Brain microvascular endothelial cell (primary cell): ENCODE results near the gene CABYR.

Experiments used
- DNase-seq: peaks from one replicate; pipeline ENCODE4 v3.0.0-alpha.2; 2020
- H3K27ac ChIP-seq: fragments of 250-450 bp; sonication (Bioruptor Pico); 2 replicates; pipeline ENCODE4 v1.5.1; 2020; ENCODE audit warnings: mild to moderate bottlenecking, moderate library complexity
- H3K27me3 ChIP-seq: fragments of 250-450 bp; sonication (Bioruptor Pico); replicated peaks from 2 replicates; pipeline ENCODE4 v1.5.1; 2020; ENCODE audit warnings: mild to moderate bottlenecking
- H3K36me3 ChIP-seq: fragments of 250-450 bp; sonication (Bioruptor Pico); replicated peaks from 2 replicates; pipeline ENCODE4 v1.5.1; 2020; ENCODE audit warnings: mild to moderate bottlenecking
- H3K4me3 ChIP-seq: 2 replicates; pipeline ENCODE4 v1.5.1; 2011; ENCODE audit warnings: low read depth, mild to moderate bottlenecking, control low read depth, low read length, moderate library complexity
- CTCF ChIP-seq: IDR thresholded peaks from 2 replicates; pipeline ENCODE4 v1.5.1; 2011; ENCODE audit warnings: low read depth, mild to moderate bottlenecking, moderate library complexity, low read length, control low read depth, inconsistent platforms; ENCODE audit errors: missing control alignments
- in situ Hi-C: cut with HindIII; loops from 2 replicates; pipeline ENCODE4 v1.10.0; 2017; ENCODE audit warnings: low sequenced_read_pairs, low pct_ligation_motif_present

Gene CABYR

GRCh38 chr18:24177499-24178133 lies 38.8 kb downstream of the CABYR start:
- H3K4me3 ChIP-seq = no peak overlapping the region
- H3K27ac ChIP-seq = no peak overlapping the region
- TF ChIP-seq CTCF = no peak
- H3K36me3 ChIP-seq = no peaks in the 10 kb centered on the region
- DNase-seq = no peak
- in situ Hi-C loops = no loop called here
- no peaks in the 10 kb centered on the region for H3K27me3 ChIP-seq

GRCh38 chr18:24180048-24180447 lies 41.2 kb downstream of the CABYR start:
- Histone ChIP-seq H3K27ac (no peak overlapping the region), H3K27me3 (no peaks in the 10 kb centered on the region), H3K4me3 (no peak overlapping the region), H3K36me3 (no peaks in the 10 kb centered on the region)
- TF ChIP-seq CTCF = no peak
- no peak for DNase-seq
- in situ Hi-C loops = no loop called here

DNA sequence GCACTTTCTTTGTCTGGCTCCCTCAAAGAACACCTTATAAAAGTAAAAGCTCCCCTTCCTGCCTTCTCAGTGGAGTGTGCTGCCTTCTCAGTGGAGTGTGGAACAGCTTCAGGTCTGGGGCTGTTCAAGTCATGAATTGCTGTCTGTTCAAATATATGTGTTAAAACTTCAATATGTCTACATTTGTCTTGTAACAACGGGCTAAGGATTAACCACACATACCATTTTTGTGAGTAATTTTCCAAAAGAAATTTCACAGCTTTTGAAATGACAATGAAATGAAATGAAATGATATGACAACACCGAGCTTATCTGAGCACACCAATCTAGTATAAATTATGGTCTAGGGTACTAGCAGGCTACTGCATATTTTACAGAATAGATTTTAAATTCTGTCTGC lies 42.9 kb downstream of the CABYR start:
- in situ Hi-C loops = no loop called here
- H3K36me3 ChIP-seq = no peaks in the 10 kb centered on the region
- no peaks in the 10 kb centered on the region for H3K27me3 ChIP-seq
- no peak overlapping the region for H3K4me3 ChIP-seq
- TF ChIP-seq CTCF = no peak
- DNase-seq = no peak
- H3K27ac ChIP-seq = no peak overlapping the region

- H3K4me3 ChIP-seq = no peak overlapping the region
- peak; percentile 88 for DNase-seq
- in situ Hi-C loops = no loop called here
- peak overlapping the region; percentile 15 for H3K27ac ChIP-seq
- no peaks in the 10 kb centered on the region for H3K27me3 ChIP-seq
- H3K36me3 ChIP-seq = no peaks in the 10 kb centered on the region
- TF ChIP-seq CTCF = no peak
Observed at GRCh38 chr18:24185805-24186204, 46.9 kb downstream of the CABYR start.

DNA sequence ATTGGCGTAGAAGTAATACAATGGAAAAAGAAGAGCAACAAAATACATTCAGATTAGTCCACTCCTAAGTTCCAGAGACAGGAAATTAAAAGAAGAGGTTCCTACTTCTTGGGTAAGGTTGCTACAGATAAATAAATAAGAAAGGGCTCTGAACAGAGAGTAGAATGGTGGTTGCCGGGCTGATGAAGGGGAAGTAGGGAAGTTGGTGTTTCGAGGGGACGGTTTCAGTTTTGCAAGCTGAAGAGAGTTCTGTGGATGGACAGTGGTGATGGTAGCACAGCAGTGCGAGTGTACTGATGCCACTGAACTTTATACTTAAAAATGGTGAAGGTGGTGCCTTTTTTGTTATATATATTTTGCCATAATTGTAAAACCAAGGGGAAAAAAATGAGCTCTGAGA lies 48.2 kb downstream of the CABYR start:
- Histone ChIP-seq H3K27me3 (no peaks in the 10 kb centered on the region), H3K27ac (no peak overlapping the region), H3K4me3 (no peak overlapping the region), H3K36me3 (no peaks in the 10 kb centered on the region)
- TF ChIP-seq CTCF = no peak
- no peak for DNase-seq
- in situ Hi-C loops = no loop called here

- Histone ChIP-seq H3K36me3 (no peaks in the 10 kb centered on the region), H3K4me3 (no peak overlapping the region), H3K27ac (no peak overlapping the region), H3K27me3 (no peaks in the 10 kb centered on the region)
- TF ChIP-seq CTCF = no peak
- no peak for DNase-seq
- in situ Hi-C loops = no loop called here
Observed at GRCh38 chr18:24187689-24188088, 48.8 kb downstream of the CABYR start.
